ENCODE data around the gene CLIC3.

CLIC3 gene

DNA sequence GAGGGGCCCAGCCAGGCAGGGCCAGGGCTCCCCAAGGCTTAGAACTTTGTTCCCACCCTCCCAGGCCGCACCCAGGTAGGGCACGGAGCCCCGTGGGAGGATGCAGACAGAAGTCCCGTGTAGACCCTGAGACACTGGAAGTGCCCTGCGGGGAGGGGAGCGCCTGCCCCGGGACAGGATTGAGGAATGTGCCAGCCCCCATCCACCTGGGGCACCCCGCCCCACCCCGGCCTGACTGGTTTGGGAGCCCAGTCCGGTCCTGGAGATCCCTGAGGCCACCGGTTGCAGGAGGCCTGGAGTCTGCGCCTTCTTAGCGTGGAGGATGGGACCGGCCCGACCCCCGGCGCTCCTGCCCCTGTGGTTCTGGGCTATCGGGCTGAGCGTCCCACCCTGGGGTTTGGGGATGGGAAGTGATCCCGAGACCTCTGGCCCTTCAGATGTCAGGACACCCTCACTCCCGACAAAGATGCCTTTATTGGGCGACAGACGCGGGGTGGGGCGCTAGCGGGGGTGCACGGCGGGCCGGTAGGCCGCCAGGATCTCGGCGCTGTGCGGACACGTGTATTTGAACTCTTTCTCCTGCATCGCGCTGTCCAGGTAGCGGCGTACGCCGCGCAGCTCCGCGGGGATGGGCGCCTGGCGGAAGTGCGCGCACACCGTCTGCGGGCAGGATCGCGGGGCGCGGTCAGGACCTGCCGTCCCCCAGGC lies 2.0 kb downstream of the CLIC3 start:
- TF ChIP-seq POLR2AphosphoS5 (IDR thresholded peaks at IDR 0.05; ENCODE audit: low read depth, low read length) (no peak), TAF1 (IDR thresholded peaks at IDR 0.05; ENCODE audit: borderline replicate concordance, low read depth, low read length) (no peak), POLR2A (IDR thresholded peaks at IDR 0.05; ENCODE audit: low read depth, low read length) (no peak)
- FAIRE-seq (no peak), DNase-seq (ENCODE audit: insufficient read length) (no peak)

DNA sequence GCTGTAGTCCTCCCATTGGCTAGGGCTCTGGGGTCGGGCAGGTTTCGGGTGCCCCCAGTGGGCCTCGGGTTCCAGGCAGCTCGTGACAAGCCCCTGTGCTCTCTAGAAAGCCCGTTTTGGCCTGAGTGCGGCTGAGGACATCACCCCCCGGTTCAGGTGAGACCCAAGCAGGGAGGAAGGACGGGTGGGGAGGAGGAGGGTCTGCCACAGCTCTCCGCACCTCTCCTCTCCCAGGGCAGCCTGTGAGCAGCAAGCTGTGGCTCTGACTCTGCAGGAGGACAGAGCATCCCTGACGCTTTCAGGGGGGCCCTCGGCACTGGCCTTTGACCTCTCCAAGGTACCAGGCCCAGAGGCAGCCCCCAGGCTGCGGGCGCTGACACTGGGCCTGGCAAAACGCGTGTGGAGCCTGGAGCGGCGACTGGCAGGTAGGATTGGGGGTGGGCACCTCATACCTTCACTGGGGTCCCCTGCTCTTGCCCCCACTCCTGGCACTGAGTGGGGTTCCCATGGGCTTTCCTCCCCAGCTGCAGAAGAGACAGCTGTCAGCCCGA lies 3.5 kb downstream of the CLIC3 start:
- no peak for DNase-seq (ENCODE audit: insufficient read length)
- FAIRE-seq = peak; percentile 9
- TF ChIP-seq POLR2A (IDR thresholded peaks at IDR 0.05; ENCODE audit: low read depth, low read length) = no peak

DNA sequence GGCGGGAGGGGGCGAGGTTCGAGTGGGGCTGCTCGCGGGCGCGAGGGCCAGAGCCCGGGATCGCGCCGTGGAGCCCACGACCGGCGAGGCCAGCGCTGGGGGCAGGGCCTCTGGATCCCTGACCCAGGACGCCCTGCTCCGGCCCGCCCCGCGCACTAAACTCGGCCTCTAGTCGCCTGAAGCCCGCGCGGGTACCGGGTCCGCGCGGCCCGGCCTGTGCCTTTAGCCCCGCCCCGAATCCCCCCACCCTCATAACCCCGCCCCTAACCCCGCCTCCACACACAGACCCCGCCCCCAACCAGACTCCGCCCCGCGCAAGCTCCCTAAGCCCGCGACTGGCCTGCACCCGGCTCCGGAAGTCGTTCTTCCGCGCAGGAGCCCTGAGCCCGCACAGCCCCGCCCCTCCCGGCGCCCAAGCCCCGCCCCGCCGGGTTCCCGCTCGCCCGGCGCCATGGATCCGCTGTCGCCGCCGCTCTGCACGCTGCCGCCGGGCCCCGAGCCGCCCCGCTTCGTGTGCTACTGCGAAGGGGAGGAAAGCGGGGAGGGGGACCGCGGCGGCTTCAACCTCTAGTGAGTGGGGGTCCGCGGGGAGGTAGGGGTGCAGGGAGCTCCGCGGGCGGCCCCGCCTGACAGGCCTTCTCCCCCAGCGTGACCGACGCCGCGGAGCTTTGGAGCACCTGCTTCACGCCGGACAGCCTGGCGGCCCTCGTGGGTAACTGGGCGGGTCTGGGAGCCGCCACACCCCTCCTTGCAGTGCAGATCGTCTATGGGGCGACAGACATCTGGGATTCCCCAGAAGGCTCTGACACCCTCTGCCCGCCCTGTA lies 4.2 kb downstream of the CLIC3 start, which contains the start of gene PAXX:
Gene PAXX (plus strand): TSS at position 430 of the 826 bp plus-strand sequence. CDS start 22 bp downstream, at position 452.
- FAIRE-seq (peak; percentile 93), DNase-seq (ENCODE audit: insufficient read length) (peak; percentile 99)
- TF ChIP-seq POLR2AphosphoS5 (IDR thresholded peaks at IDR 0.05; ENCODE audit: low read depth, low read length) (no peak), POLR2A (IDR thresholded peaks at IDR 0.05; ENCODE audit: low read depth, low read length) (peak; percentile 58; the same call in 1 of the 2 replicates), TAF1 (IDR thresholded peaks at IDR 0.05; ENCODE audit: borderline replicate concordance, low read depth, low read length) (0 out of 2 replicates have a peak, but pooled peaks have one; percentile 30)

DNA sequence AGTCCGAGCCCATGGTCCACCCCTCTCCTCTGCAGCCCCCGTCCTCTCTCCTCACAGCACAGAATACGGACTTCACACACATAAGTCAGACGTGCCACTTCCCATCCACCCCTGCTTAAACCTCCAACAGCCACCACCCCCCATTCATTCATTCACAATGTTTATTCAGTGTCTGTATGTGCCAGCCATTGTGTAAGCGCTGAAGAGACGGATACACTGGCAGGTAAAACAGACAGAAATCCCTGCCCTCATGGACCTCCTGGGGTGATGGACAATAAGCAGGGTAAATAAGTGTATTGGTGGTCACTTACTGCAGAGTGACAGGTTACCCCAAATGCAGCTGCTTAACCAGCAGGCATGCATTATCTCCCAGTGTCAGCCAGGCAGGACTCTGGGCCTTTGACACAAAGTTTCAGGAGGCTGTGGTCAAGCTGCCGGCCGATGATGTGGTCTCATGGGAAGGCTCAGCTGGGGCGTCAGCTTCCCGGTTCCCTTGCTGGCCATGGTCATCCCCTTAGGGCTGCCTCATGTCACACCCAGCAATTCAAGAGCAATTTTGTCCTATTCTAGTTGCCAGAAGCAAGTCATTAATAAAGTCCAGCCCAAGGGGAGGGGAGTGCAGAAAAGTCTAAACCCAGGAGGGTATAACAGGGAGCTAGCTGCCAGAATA lies 6.0 kb downstream of the CLIC3 start:
- TF ChIP-seq TAF1 (IDR thresholded peaks at IDR 0.05; ENCODE audit: borderline replicate concordance, low read depth, low read length) (no peak), POLR2A (IDR thresholded peaks at IDR 0.05; ENCODE audit: low read depth, low read length) (no peak), POLR2AphosphoS5 (IDR thresholded peaks at IDR 0.05; ENCODE audit: low read depth, low read length) (no peak)
- FAIRE-seq (no peak), DNase-seq (ENCODE audit: insufficient read length) (no peak)

DNA sequence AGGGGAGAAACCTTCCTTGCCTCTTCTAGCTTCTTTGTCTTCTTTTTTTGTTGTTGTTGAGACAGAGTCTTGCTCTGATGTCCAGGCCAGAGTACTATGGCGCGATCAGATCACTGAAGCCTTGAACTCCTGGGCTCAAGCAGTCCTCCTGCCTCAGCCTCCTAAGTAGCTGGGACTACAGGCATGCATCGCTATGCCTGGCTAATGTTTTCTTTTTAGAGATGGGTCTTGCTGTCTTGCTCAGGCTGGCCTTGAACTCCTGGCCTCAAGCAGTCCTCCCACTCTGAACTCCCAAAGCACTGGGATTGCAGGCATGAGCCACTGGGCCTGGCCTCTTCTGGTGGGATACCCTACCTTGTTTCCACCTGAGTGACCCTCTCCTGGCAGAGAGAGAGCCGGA lies 7.5 kb downstream of the CLIC3 start:
- TF ChIP-seq POLR2AphosphoS5 (IDR thresholded peaks at IDR 0.05; ENCODE audit: low read depth, low read length) = no peak
- no peak for TF ChIP-seq TAF1 (IDR thresholded peaks at IDR 0.05; ENCODE audit: borderline replicate concordance, low read depth, low read length)
- no peak for TF ChIP-seq POLR2A (IDR thresholded peaks at IDR 0.05; ENCODE audit: low read depth, low read length)
- DNase-seq (ENCODE audit: insufficient read length) (no peak), FAIRE-seq (no peak)

DNA sequence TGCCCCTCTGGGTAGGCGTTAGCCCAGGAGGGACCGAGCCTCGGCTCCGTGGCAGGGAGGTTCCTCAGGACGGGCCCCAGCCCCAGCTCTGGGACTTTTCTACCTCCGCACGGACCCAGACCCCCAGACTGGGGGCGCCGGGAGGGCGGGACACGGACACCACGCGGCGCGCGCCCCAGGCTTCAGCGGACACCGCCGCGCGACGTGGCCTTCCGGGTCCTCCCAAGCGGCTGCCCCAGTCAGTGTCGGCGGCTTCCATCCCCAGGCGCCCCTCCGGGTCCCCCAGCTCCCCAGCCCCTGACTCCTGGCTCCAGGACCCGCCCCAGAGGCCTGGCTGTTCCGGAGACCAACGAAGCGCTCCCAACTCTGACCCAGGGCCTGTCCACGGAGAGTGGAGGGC lies 10.5 kb downstream of the CLIC3 start:
- no peak for FAIRE-seq

DNA sequence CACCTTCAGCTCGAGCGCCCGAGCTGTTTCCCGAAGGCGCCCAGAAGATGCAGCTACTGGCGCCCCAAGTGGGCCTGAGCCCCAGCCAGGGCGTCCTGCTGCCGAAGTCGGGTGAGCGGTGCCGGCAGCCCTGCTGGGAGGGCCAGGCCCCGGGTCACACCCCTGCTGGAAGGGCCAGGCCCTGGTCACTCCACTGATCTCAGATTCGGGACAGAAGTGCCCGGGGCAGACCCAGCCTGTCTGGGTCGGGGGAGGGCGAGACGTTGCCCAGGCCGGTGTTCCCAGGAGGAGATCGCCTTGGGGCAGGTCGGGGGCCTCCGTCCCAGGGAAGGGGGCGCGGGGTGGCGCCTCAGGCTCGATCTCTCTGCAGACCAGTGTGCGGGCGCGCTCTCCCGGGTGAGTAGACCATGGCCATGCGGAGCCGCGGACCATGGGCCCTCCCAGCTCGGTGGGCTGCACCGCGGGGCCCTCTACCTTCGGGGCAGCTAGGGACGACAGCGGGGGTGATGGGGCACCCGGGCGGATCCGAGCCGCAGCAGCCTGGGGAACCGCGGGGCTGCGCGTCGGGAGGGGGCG lies 11.3 kb downstream of the CLIC3 start:
- no peak for FAIRE-seq
- DNase-seq (ENCODE audit: insufficient read length) = no peak
- TF ChIP-seq POLR2AphosphoS5 (IDR thresholded peaks at IDR 0.05; ENCODE audit: low read depth, low read length) = no peak
- TF ChIP-seq TAF1 (IDR thresholded peaks at IDR 0.05; ENCODE audit: borderline replicate concordance, low read depth, low read length) = no peak
- TF ChIP-seq POLR2A (IDR thresholded peaks at IDR 0.05; ENCODE audit: low read depth, low read length) = no peak

More for the DNA sequence above, 10.5 kb downstream of the CLIC3 start:
- TF ChIP-seq POLR2A (IDR thresholded peaks at IDR 0.05; ENCODE audit: low read depth, low read length) = no peak
- TF ChIP-seq TAF1 (IDR thresholded peaks at IDR 0.05; ENCODE audit: borderline replicate concordance, low read depth, low read length) = no peak
- no peak for TF ChIP-seq POLR2AphosphoS5 (IDR thresholded peaks at IDR 0.05; ENCODE audit: low read depth, low read length)
- DNase-seq (ENCODE audit: insufficient read length) = no peak

DNA sequence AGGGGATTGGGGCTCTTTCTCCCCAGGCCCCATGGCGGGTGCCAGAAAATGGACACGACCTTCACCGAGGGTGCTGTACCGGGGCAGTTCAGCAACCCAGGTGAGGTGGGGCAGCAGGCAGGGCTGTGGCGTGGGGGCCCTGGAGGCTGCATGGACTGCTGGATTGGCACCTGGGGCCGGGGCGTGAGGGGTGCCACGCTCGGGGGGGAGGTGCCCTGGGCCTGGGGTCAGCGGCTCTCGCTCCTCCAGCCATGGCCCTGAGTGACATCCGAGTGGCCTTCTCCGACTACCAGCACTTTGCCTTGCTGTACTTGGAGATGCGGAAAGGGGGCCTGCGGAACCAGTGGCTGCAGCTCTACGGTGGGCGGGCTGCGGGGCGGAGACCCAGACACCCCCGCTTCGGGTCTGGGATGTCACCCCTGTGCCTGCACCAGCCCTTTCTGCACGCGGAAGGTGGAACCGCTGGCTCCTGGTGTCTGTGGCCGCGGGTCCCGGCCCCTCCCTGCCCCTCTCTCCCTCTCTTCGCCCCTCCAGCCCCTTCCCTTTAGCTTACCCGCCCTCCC lies 11.8 kb downstream of the CLIC3 start:
- TF ChIP-seq TAF1 (IDR thresholded peaks at IDR 0.05; ENCODE audit: borderline replicate concordance, low read depth, low read length) = no peak
- no peak for TF ChIP-seq POLR2AphosphoS5 (IDR thresholded peaks at IDR 0.05; ENCODE audit: low read depth, low read length)
- TF ChIP-seq POLR2A (IDR thresholded peaks at IDR 0.05; ENCODE audit: low read depth, low read length) = no peak
- no peak for FAIRE-seq
- DNase-seq (ENCODE audit: insufficient read length) = no peak

DNA sequence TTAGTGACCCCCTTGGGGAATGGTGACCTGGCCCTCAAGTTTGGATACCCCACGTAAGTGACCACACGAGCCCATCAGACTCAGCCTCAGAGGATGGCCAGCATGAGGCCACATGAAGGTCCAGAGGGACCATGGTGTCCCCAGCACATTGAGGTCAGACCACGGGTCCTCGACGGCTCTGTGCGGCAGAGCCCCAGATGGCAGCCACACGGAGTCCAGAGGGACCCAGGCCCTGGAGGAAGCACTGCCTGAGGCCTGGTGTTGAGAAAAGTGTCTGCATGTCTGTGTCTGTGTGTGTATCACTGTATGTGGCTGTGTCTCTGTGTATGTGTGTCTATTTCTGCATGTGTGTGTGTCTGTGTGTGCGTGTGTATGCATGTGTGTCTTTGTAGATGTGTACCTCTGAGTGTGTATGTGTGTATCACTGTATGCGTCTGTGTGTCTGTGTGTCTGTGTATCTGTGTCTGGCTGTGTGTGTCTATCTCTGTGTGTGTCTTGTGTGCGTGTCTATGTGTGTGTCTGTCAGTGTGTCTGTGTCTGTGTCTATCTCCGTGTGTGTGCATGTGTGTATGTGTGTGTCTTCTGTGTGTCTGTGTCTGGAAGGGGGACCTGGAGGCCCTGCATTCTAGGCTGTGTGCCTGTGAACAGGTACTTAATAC lies 12.6 kb downstream of the CLIC3 start:
- TF ChIP-seq TAF1 (IDR thresholded peaks at IDR 0.05; ENCODE audit: borderline replicate concordance, low read depth, low read length) = no peak
- TF ChIP-seq POLR2AphosphoS5 (IDR thresholded peaks at IDR 0.05; ENCODE audit: low read depth, low read length) = no peak
- TF ChIP-seq POLR2A (IDR thresholded peaks at IDR 0.05; ENCODE audit: low read depth, low read length) = no peak
- no peak for FAIRE-seq
- DNase-seq (ENCODE audit: insufficient read length) = no peak

DNA sequence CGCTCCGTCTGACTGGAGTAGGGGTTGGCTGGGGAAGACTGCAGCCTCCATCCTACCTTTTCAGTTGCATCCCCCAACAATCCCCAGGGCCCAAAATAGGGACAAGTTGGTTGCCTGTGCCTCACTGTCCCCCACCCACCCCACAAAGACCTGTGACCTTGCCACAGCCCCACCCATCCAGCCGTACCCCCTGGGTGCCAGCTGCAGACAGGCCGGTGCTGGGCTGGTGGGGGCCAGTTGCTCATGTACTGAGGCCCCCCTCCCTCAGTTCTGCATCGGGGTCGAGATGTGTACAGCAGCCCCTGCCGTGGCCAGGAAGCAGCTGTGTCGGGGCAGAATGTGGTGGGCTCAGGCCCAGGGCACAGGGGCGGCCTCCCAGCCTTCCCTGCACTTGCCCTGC lies 13.2 kb downstream of the CLIC3 start:
- no peak for DNase-seq (ENCODE audit: insufficient read length)
- FAIRE-seq = no peak
- no peak for TF ChIP-seq TAF1 (IDR thresholded peaks at IDR 0.05; ENCODE audit: borderline replicate concordance, low read depth, low read length)
- TF ChIP-seq POLR2A (IDR thresholded peaks at IDR 0.05; ENCODE audit: low read depth, low read length) = no peak
- TF ChIP-seq POLR2AphosphoS5 (IDR thresholded peaks at IDR 0.05; ENCODE audit: low read depth, low read length) = no peak
